Neural cell (in vitro differentiated cells): Measurements from ENCODE around the gene TSPAN32. TPM values are rescaled to one million over a fixed set of nuclear protein-coding genes. Genes with fewer than 3 reads are reported as not detected.

Source experiments
- H2AFZ ChIP-seq: fragments of 200-600, 300-800 bp; sonication (generic), shearing (Covaris generic); 2 replicates; pipeline ENCODE4 v1.6.0; 2014; ENCODE audit warnings: low read depth, mild to moderate bottlenecking, antibody characterized with exemption, low read length, moderate library complexity
- H3F3A ChIP-seq: fragments of 200-600 bp; shearing (Covaris generic); 2 replicates; pipeline ENCODE4 v1.6.1; 2016; ENCODE audit warnings: mild to moderate bottlenecking, moderate library complexity, mixed read lengths, antibody characterized with exemption, low read length; ENCODE audit not compliant: insufficient read depth, poor library complexity, severe bottlenecking
- H3K27ac ChIP-seq: fragments of 200-600, 300-800 bp; sonication (generic), shearing (Covaris generic); 2 replicates; pipeline ENCODE4 v1.5.1; 2014; ENCODE audit warnings: mild to moderate bottlenecking, low read length, moderate library complexity
- H3K27me3 ChIP-seq: fragments of 300-800, 200-600 bp; sonication (generic), shearing (Covaris generic); 2 replicates; pipeline ENCODE4 v1.6.0; 2014; ENCODE audit warnings: mild to moderate bottlenecking, low read depth, low read length, moderate library complexity; ENCODE audit not compliant: insufficient read depth
- H3K36me3 ChIP-seq: fragments of 300-800, 200-600 bp; sonication (generic), shearing (Covaris generic); 2 replicates; pipeline ENCODE4 v1.5.1; 2014; ENCODE audit warnings: mild to moderate bottlenecking, antibody characterized with exemption, low read length, moderate library complexity; ENCODE audit not compliant: insufficient read depth
- H3K4me2 ChIP-seq: fragments of 300-800, 200-600 bp; sonication (generic), shearing (Covaris generic); 2 replicates; pipeline ENCODE4 v1.6.0; 2014; ENCODE audit warnings: mild to moderate bottlenecking, low read length
- H3K4me3 ChIP-seq: fragments of 300-800, 200-600 bp; sonication (generic), shearing (Covaris generic); 2 replicates; pipeline ENCODE4 v1.5.1; 2014; ENCODE audit warnings: mild to moderate bottlenecking, low read length, moderate library complexity
- H3K79me2 ChIP-seq: fragments of 200-600 bp; shearing (Covaris generic); replicated peaks from 2 replicates; pipeline ENCODE4 v1.6.0; 2014; ENCODE audit warnings: mild to moderate bottlenecking, low read length, moderate library complexity; ENCODE audit not compliant: insufficient read depth
- H3K9ac ChIP-seq: fragments of 300-800, 200-600 bp; sonication (generic), shearing (Covaris generic); 2 replicates; pipeline ENCODE4 v1.6.1; 2016; ENCODE audit warnings: mild to moderate bottlenecking, low read length, mixed read lengths
- H3K9me2 ChIP-seq: fragments of 200-600 bp; shearing (Covaris generic); 2 replicates; pipeline ENCODE4 v1.6.1; 2016; ENCODE audit warnings: mild to moderate bottlenecking, low read length, mixed read lengths; ENCODE audit not compliant: insufficient read depth
- H3K9me3 ChIP-seq: fragments of 200-600, 300-800 bp; sonication (generic), shearing (Covaris generic); 2 replicates; pipeline ENCODE4 v1.6.1; 2016; ENCODE audit warnings: mild to moderate bottlenecking, mixed run types, low read length, moderate library complexity, mixed read lengths
- H4K20me1 ChIP-seq: fragments of 200-600 bp; shearing (Covaris generic); 2 replicates; pipeline ENCODE4 v1.6.1; 2016; ENCODE audit warnings: mild to moderate bottlenecking, mixed run types; ENCODE audit not compliant: insufficient read depth
- EP300 ChIP-seq: fragments of 450-650 bp; conservative IDR thresholded peaks from 2 replicates; pipeline ENCODE4 v1.6.1; 2014; ENCODE audit warnings: antibody characterized with exemption, mild to moderate bottlenecking, moderate library complexity; ENCODE audit not compliant: poor library complexity, severe bottlenecking
- EZH2 ChIP-seq: fragments of 200-600, 300-800 bp; shearing (Covaris generic), sonication (generic); IDR thresholded peaks from 2 replicates; pipeline ENCODE4 v1.6.1; 2014; ENCODE audit warnings: antibody characterized with exemption, low read length, borderline replicate concordance, mild to moderate bottlenecking; ENCODE audit not compliant: insufficient read depth, poor library complexity, severe bottlenecking
- MXI1 ChIP-seq: fragments of 450-650 bp; conservative IDR thresholded peaks from 2 replicates; pipeline ENCODE4 v1.6.1; 2014; ENCODE audit warnings: antibody characterized with exemption, mild to moderate bottlenecking; ENCODE audit not compliant: poor library complexity, severe bottlenecking
- POLR2AphosphoS5 ChIP-seq: IDR thresholded peaks from 2 replicates; pipeline ENCODE4 v1.6.1; 2012
- RAD21 ChIP-seq: fragments of 450-650 bp; conservative IDR thresholded peaks from 2 replicates; pipeline ENCODE4 v1.6.1; 2014; ENCODE audit warnings: antibody characterized with exemption, mild to moderate bottlenecking, moderate library complexity
- SMC3 ChIP-seq: fragments of 450-650 bp; conservative IDR thresholded peaks from 2 replicates; pipeline ENCODE4 v1.6.1; 2014; ENCODE audit warnings: antibody characterized with exemption, mild to moderate bottlenecking, moderate library complexity; ENCODE audit not compliant: poor library complexity
- TAF1 ChIP-seq: IDR thresholded peaks from 2 replicates; pipeline ENCODE4 v1.6.1; 2012; ENCODE audit warnings: low read depth
- polyA plus RNA-seq: library from polyadenylated mRNA; depleted of rRNA; stranded (reverse); fragments of >200 nt; gene quantifications from 2 replicates; pipeline ENCODE4 v1.2.3, GENCODE V29; 2014
- TF ChIP-seq, protein P1 (sequence below): fragments of 450-650 bp; IDR thresholded peaks from 2 replicates; pipeline ENCODE4 v1.5.1; 2014; ENCODE audit warnings: antibody characterized with exemption, mild to moderate bottlenecking, moderate library complexity; ENCODE audit not compliant: poor library complexity, severe bottlenecking
- TF ChIP-seq, protein P2 (sequence below): IDR thresholded peaks from 2 replicates; pipeline ENCODE4 v1.6.1; 2012; ENCODE audit warnings: borderline replicate concordance

TSPAN32 gene
- polyA plus RNA-seq, 1 donor from 2014 or later: not detected

DNA sequence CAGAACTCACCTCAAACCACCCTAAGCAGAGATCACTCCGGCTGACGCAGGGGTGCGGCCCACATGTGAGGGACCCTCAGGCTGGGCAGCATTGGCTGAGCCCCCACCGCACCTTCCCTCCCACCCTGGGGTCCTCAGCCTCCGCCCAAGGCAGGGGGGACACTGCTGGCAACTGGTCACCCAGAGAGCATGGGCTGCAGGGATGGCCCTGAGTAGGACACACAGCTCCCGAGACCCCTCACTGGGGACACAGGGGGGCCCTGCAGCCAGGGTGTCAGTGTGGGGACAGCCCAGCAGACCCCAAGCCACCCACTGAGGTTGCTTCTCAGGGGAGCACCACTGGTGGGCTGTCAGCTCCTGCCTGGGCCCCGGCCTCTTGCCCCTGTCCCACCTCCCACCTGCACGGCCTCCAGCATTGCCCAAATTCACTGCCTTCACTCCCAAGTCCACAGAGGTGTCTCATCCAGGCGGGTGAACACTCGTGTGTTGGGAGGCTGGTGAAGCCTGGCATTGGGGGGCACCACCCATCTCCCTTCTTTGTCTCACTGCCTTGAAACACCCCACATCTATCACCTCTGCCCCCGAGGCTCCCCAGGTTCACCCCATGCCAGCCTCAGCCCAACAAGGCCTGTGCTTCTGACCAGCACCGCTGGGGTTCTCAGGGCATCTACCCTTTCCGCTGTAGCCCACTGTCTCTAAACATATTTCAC, 4.7 kb upstream of the TSPAN32 start:
- Histone ChIP-seq H3F3A (no peaks in the 10 kb centered on the region), H3K79me2 (no peaks in the 10 kb centered on the region), H3K9me2 (no peaks in the 10 kb centered on the region), H3K4me2 (no peak overlapping the region), H3K9ac (no peak overlapping the region), H3K27me3 (no peaks in the 10 kb centered on the region), H3K36me3 (no peaks in the 10 kb centered on the region), H3K27ac (no peak overlapping the region), H3K4me3 (no peak overlapping the region), H4K20me1 (no peaks in the 10 kb centered on the region), H3K9me3 (no peaks in the 10 kb centered on the region), H2AFZ (no peak overlapping the region)
- TF ChIP-seq, protein P1, sequence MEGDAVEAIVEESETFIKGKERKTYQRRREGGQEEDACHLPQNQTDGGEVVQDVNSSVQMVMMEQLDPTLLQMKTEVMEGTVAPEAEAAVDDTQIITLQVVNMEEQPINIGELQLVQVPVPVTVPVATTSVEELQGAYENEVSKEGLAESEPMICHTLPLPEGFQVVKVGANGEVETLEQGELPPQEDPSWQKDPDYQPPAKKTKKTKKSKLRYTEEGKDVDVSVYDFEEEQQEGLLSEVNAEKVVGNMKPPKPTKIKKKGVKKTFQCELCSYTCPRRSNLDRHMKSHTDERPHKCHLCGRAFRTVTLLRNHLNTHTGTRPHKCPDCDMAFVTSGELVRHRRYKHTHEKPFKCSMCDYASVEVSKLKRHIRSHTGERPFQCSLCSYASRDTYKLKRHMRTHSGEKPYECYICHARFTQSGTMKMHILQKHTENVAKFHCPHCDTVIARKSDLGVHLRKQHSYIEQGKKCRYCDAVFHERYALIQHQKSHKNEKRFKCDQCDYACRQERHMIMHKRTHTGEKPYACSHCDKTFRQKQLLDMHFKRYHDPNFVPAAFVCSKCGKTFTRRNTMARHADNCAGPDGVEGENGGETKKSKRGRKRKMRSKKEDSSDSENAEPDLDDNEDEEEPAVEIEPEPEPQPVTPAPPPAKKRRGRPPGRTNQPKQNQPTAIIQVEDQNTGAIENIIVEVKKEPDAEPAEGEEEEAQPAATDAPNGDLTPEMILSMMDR: no peak
- no peak for TF ChIP-seq RAD21
- no peak for TF ChIP-seq TAF1
- no peak for TF ChIP-seq POLR2AphosphoS5
- TF ChIP-seq EZH2: no peak
- TF ChIP-seq MXI1: no peak

DNA sequence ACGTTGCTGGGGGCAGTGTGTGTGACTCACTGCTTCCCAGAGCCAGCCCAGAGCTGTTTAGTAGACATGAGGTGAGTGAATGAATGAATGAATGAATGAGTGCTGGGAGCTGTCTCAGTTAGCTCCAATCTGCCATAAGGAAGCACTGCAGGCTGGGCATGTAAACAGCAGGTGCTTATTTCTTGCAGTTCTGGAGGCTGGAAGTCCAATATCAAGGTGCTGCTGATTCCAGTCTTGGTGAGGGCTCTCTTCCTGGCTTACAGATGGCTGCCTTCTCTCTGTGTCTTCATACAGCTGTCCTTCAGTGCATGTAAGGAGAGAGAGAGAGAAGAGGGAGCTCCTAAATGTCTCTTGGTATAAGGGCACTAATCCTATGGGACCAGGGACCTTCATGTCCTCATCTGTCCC, 4.2 kb upstream of the TSPAN32 start:
- Histone ChIP-seq H3K27me3 (no peaks in the 10 kb centered on the region), H4K20me1 (no peaks in the 10 kb centered on the region), H3K36me3 (no peaks in the 10 kb centered on the region), H3K9me3 (no peaks in the 10 kb centered on the region), H3K9ac (no peak overlapping the region), H3F3A (no peaks in the 10 kb centered on the region), H3K4me3 (no peak overlapping the region), H3K79me2 (no peaks in the 10 kb centered on the region), H2AFZ (no peak overlapping the region), H3K27ac (no peak overlapping the region), H3K9me2 (no peaks in the 10 kb centered on the region), H3K4me2 (no peak overlapping the region)
- no peak for TF ChIP-seq POLR2AphosphoS5
- no peak for TF ChIP-seq EZH2
- no peak for TF ChIP-seq EP300
- TF ChIP-seq RAD21: no peak
- TF ChIP-seq SMC3: no peak
- TF ChIP-seq, protein P1: no peak
- TF ChIP-seq, protein P2, sequence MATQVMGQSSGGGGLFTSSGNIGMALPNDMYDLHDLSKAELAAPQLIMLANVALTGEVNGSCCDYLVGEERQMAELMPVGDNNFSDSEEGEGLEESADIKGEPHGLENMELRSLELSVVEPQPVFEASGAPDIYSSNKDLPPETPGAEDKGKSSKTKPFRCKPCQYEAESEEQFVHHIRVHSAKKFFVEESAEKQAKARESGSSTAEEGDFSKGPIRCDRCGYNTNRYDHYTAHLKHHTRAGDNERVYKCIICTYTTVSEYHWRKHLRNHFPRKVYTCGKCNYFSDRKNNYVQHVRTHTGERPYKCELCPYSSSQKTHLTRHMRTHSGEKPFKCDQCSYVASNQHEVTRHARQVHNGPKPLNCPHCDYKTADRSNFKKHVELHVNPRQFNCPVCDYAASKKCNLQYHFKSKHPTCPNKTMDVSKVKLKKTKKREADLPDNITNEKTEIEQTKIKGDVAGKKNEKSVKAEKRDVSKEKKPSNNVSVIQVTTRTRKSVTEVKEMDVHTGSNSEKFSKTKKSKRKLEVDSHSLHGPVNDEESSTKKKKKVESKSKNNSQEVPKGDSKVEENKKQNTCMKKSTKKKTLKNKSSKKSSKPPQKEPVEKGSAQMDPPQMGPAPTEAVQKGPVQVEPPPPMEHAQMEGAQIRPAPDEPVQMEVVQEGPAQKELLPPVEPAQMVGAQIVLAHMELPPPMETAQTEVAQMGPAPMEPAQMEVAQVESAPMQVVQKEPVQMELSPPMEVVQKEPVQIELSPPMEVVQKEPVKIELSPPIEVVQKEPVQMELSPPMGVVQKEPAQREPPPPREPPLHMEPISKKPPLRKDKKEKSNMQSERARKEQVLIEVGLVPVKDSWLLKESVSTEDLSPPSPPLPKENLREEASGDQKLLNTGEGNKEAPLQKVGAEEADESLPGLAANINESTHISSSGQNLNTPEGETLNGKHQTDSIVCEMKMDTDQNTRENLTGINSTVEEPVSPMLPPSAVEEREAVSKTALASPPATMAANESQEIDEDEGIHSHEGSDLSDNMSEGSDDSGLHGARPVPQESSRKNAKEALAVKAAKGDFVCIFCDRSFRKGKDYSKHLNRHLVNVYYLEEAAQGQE: no peak
- TF ChIP-seq TAF1: no peak
- no peak for TF ChIP-seq MXI1
